ENCODE results near the gene BIN1. TPM values are rescaled to one million over a fixed set of nuclear protein-coding genes. Genes with fewer than 3 reads are reported as not detected.

BIN1 gene
- total RNA-seq, 1 experiment from 2014 or later, result 31.8 TPM

GRCh38 chr2:127092306-127092705 lies 14.6 kb downstream of the BIN1 start (continued):
- no peak for TF ChIP-seq CTCF (IDR thresholded peaks at IDR 0.05 in 2 of 3, conservative IDR thresholded peaks at IDR 0.05 in 1 of 3; ENCODE audit: borderline replicate concordance in 1 of 3, insufficient read depth in 1 of 3, low read depth in 2 of 3, low read length in 2 of 3)

- no peak overlapping the region for H2AFZ ChIP-seq (ENCODE audit: low read depth, low read length, poor library complexity, severe bottlenecking)
- no peak overlapping the region for H3K27ac ChIP-seq (ENCODE audit: low read depth, low read length)
- ChIA-PET RAD21 (ENCODE audit: low non-redundant PET in 1 of 2, low total read pairs in 2 of 2, uncharacterized antibody in 2 of 2, unreplicated experiment in 2 of 2) (no interaction called here), CTCF (no interaction called here), POLR2A (no interaction called here)
- H3K27me3 ChIP-seq (ENCODE audit: insufficient read depth, low read length), result no peaks in the 10 kb centered on the region
- TF ChIP-seq ZBTB33 (IDR thresholded peaks at IDR 0.05; ENCODE audit: extremely low read depth, insufficient replicate concordance, low read length) (no peak), ELF1 (IDR thresholded peaks at IDR 0.05; ENCODE audit: borderline replicate concordance, low read depth) (no peak)
- no peak overlapping the region for H3K4me3 ChIP-seq (replicated peaks in 1 of 2; ENCODE audit: low read depth in 1 of 2, low read length in 2 of 2)
- ATAC-seq (no peak), DNase-seq (ENCODE audit: low read depth, low spot score) (no peak)
- H3K4me2 ChIP-seq (ENCODE audit: low read length), result no peak overlapping the region
- no peaks in the 10 kb centered on the region for H3K36me3 ChIP-seq (ENCODE audit: control insufficient read depth in 1 of 2, insufficient read depth in 2 of 2, low read length in 2 of 2)
- no peaks in the 10 kb centered on the region for H3K9me3 ChIP-seq (ENCODE audit: control insufficient read depth in 1 of 2, insufficient read depth in 1 of 2, low read depth in 1 of 2, low read length in 2 of 2)
- H4K20me1 ChIP-seq (ENCODE audit: insufficient read depth), result no peaks in the 10 kb centered on the region
- no peak overlapping the region for H3K9ac ChIP-seq (ENCODE audit: low read length)
- no peaks in the 10 kb centered on the region; the same call in 1 of the 2 replicates for H3K79me2 ChIP-seq (ENCODE audit: insufficient read depth, low read length)
- H3K9me2 ChIP-seq (ENCODE audit: insufficient read depth), result no peaks in the 10 kb centered on the region
- intact Hi-C loops (cut with micrococcal nuclease), result no loop called here
- peaks cover 28 to 37% of the 10 kb centered on the region in 2 experiments for H3K4me1 ChIP-seq (ENCODE audit: control insufficient read depth in 1 of 2, insufficient read depth in 2 of 2, low read length in 2 of 2)
- BruUV-seq (replicated peaks), result no TSS peak
These were observed 15.1 kb downstream of the BIN1 start for GRCh38 chr2:127091886-127092285.
